ENCODE measurements around the gene INPP5A.

GRCh38 chr10:132634241-132634946 lies 96.8 kb downstream of the INPP5A start:
- TF ChIP-seq PCBP1 (IDR thresholded peaks at IDR 0.05; ENCODE audit: low read depth, low read length, poor library complexity, severe bottlenecking) (no peak), RAD21 (CRISPR knock-in tag; conservative IDR thresholded peaks at IDR 0.05 in 1 of 2, IDR thresholded peaks at IDR 0.05 in 1 of 2) (no peak), ZBTB12 (CRISPR knock-in tag; IDR thresholded peaks at IDR 0.05) (no peak)
- TF ChIP-seq, protein P1, sequence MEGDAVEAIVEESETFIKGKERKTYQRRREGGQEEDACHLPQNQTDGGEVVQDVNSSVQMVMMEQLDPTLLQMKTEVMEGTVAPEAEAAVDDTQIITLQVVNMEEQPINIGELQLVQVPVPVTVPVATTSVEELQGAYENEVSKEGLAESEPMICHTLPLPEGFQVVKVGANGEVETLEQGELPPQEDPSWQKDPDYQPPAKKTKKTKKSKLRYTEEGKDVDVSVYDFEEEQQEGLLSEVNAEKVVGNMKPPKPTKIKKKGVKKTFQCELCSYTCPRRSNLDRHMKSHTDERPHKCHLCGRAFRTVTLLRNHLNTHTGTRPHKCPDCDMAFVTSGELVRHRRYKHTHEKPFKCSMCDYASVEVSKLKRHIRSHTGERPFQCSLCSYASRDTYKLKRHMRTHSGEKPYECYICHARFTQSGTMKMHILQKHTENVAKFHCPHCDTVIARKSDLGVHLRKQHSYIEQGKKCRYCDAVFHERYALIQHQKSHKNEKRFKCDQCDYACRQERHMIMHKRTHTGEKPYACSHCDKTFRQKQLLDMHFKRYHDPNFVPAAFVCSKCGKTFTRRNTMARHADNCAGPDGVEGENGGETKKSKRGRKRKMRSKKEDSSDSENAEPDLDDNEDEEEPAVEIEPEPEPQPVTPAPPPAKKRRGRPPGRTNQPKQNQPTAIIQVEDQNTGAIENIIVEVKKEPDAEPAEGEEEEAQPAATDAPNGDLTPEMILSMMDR (IDR thresholded peaks at IDR 0.05 in 2 of 3, conservative IDR thresholded peaks at IDR 0.05 in 1 of 3; ENCODE audit: insufficient read depth in 2 of 3, low read depth in 1 of 3, low read length in 3 of 3) = peak in 2 of 3 experiments; percentile 23 to 37; a peak in 2 of 6 replicates

Measured in K562 (cell line).